ENCODE measurements around the gene PHLDA2. TPM values are rescaled to one million over a fixed set of nuclear protein-coding genes. Genes with fewer than 3 reads are reported as not detected.

PHLDA2 gene
- total RNA-seq, 1 donor from 2014 or later = 7.2 TPM

GRCh38 chr11:2952290-2952689 lies 23.1 kb upstream of the PHLDA2 start:
- H3K36me3 ChIP-seq = peaks cover 100% of the 10 kb centered on the region
- H3K4me3 ChIP-seq = no peak overlapping the region
- no peak for ATAC-seq
- no peaks in the 10 kb centered on the region for H3K9me3 ChIP-seq
- peaks cover 5% of the 10 kb centered on the region for H3K4me1 ChIP-seq
- no peak for DNase-seq
- TF ChIP-seq CTCF (IDR thresholded peaks at IDR 0.05) = no peak
- intact Hi-C loops (cut with DNase I) = no loop called here
- H3K27ac ChIP-seq = no peak overlapping the region
- H3K27me3 ChIP-seq (ENCODE audit: low read depth) = no peaks in the 10 kb centered on the region

- no peak for TF ChIP-seq CTCF (IDR thresholded peaks at IDR 0.05)
- intact Hi-C loops (cut with DNase I) = no loop called here
- H3K4me3 ChIP-seq = no peak overlapping the region
- H3K27me3 ChIP-seq (ENCODE audit: low read depth) = no peaks in the 10 kb centered on the region
- H3K27ac ChIP-seq = peak overlapping the region; percentile 8
- no peak for ATAC-seq
- H3K36me3 ChIP-seq = peaks cover 100% of the 10 kb centered on the region
- peaks cover 5% of the 10 kb centered on the region for H3K4me1 ChIP-seq
- H3K9me3 ChIP-seq = no peaks in the 10 kb centered on the region
- DNase-seq = no peak
These were observed 22.3 kb upstream of the PHLDA2 start for GRCh38 chr11:2951231-2952110.

- no peak for TF ChIP-seq CTCF (IDR thresholded peaks at IDR 0.05)
- DNase-seq = no peak
- peaks cover 9% of the 10 kb centered on the region for H3K4me1 ChIP-seq
- H3K27me3 ChIP-seq (ENCODE audit: low read depth) = no peaks in the 10 kb centered on the region
- intact Hi-C loops (cut with DNase I) = no loop called here
- no peaks in the 10 kb centered on the region for H3K9me3 ChIP-seq
- H3K36me3 ChIP-seq = peaks cover 93% of the 10 kb centered on the region
- H3K4me3 ChIP-seq = no peak overlapping the region
- ATAC-seq = peak; percentile 47 to 81
- H3K27ac ChIP-seq = no peak overlapping the region
These were observed 21.6 kb upstream of the PHLDA2 start for GRCh38 chr11:2950825-2951224.

DNA sequence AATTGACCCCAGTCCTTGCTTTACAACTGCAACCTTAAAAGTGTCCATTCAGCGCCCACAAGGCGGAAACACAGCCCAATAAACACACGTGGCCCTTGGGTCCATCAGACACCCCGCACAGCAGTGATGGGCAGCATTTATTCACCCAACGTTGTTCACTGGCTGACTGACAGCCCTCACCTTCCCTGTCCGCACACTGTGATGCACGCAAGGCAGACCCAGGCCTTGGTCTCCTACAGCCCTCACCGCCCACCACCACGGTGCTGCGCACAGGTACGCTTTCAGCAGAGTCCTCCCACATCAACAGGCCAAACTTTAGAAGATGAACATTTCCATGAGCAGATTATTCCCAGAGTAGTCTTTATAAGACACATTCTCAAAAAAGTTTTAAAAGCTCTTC lies 20.7 kb upstream of the PHLDA2 start:
- H3K4me3 ChIP-seq = no peak overlapping the region
- no peak overlapping the region for H3K27ac ChIP-seq
- TF ChIP-seq CTCF (IDR thresholded peaks at IDR 0.05) = no peak
- peaks cover 18% of the 10 kb centered on the region for H3K4me1 ChIP-seq
- DNase-seq (no peak), ATAC-seq (no peak)
- peaks cover 87% of the 10 kb centered on the region for H3K36me3 ChIP-seq
- no peaks in the 10 kb centered on the region for H3K9me3 ChIP-seq
- intact Hi-C loops (cut with DNase I) = no loop called here
- H3K27me3 ChIP-seq (ENCODE audit: low read depth) = no peaks in the 10 kb centered on the region

- H3K4me3 ChIP-seq = no peak overlapping the region
- intact Hi-C loops (cut with DNase I) = no loop called here
- DNase-seq (no peak), ATAC-seq (no peak)
- no peaks in the 10 kb centered on the region for H3K27me3 ChIP-seq (ENCODE audit: low read depth)
- no peak overlapping the region for H3K27ac ChIP-seq
- no peak for TF ChIP-seq CTCF (IDR thresholded peaks at IDR 0.05)
- H3K4me1 ChIP-seq = peaks cover 34% of the 10 kb centered on the region
- H3K36me3 ChIP-seq = peaks cover 80% of the 10 kb centered on the region
- H3K9me3 ChIP-seq = no peaks in the 10 kb centered on the region
These were observed 18.5 kb upstream of the PHLDA2 start for GRCh38 chr11:2947744-2948143.

Data from lower lobe of right lung (tissue), 2 donors.